Cardiac muscle cell (in vitro differentiated cells and primary cell): ENCODE measurements around the gene AGTPBP1. TPM values are rescaled to one million over a fixed set of nuclear protein-coding genes. Genes with fewer than 3 reads are reported as not detected.

ENCODE experiments used
- DNase-seq, 2 donors: peaks; one replicate each; pipeline versions ENCODE4 v3.0.0 to v3.0.0-alpha.2; 2010 to 2017; ENCODE audit warnings: low read depth in 1 of 2, low spot score in 1 of 2
- H3K27ac ChIP-seq: fragments of 200-600 bp; sonication (generic); 2 replicates; pipeline ENCODE4 v1.5.1; 2016
- H3K27me3 ChIP-seq: fragments of 200-600 bp; sonication (generic); 2 replicates; pipeline ENCODE4 v1.6.0; 2016; ENCODE audit warnings: control low read depth
- H3K36me3 ChIP-seq: fragments of 200-600 bp; sonication (generic); 2 replicates; pipeline ENCODE4 v1.5.1; 2016; ENCODE audit warnings: control low read depth
- H3K4me1 ChIP-seq: fragments of 200-600 bp; sonication (generic); 2 replicates; pipeline ENCODE4 v1.8.1; 2017; ENCODE audit warnings: low read depth, mild to moderate bottlenecking, mixed run types
- H3K4me3 ChIP-seq: fragments of 200-600 bp; sonication (generic); 2 replicates; pipeline ENCODE4 v1.5.1; 2016; ENCODE audit warnings: mild to moderate bottlenecking
- H3K9me3 ChIP-seq: fragments of 200-600 bp; sonication (generic); 2 replicates; pipeline ENCODE4 v1.5.1; 2017; ENCODE audit warnings: low read depth, mild to moderate bottlenecking, control low read depth
- CTCF ChIP-seq: IDR thresholded peaks from 2 replicates; pipeline ENCODE4 v1.5.1; 2012; ENCODE audit warnings: low read depth, mild to moderate bottlenecking, low read length
- polyA plus RNA-seq: library from polyadenylated mRNA; unstranded; fragments of >200 nt; fragmentation: Nextera tagmentation; extraction: Ambion mirVana; gene quantifications from 2 replicates; pipeline ENCODE4 v1.2.1, GENCODE V29; 2016
- total RNA-seq: library from RNA; depleted of rRNA; stranded (reverse); fragments of >200 nt; gene quantifications from 2 replicates; pipeline ENCODE4 v1.2.3, GENCODE V29; 2016

Gene AGTPBP1
- total and polyA plus RNA-seq, 2 experiments from 2014 or later: 15.0 to 30.5 TPM

GRCh38 chr9:85510830-85511504 is 230.8 kb downstream of the AGTPBP1 start:
- H3K27me3 ChIP-seq: no peaks in the 10 kb centered on the region
- H3K27ac ChIP-seq: no peak overlapping the region
- no peak for TF ChIP-seq CTCF
- H3K36me3 ChIP-seq: no peaks in the 10 kb centered on the region
- no peaks in the 10 kb centered on the region for H3K9me3 ChIP-seq
- no peaks in the 10 kb centered on the region for H3K4me1 ChIP-seq
- no peak for DNase-seq
- H3K4me3 ChIP-seq: no peak overlapping the region

DNA sequence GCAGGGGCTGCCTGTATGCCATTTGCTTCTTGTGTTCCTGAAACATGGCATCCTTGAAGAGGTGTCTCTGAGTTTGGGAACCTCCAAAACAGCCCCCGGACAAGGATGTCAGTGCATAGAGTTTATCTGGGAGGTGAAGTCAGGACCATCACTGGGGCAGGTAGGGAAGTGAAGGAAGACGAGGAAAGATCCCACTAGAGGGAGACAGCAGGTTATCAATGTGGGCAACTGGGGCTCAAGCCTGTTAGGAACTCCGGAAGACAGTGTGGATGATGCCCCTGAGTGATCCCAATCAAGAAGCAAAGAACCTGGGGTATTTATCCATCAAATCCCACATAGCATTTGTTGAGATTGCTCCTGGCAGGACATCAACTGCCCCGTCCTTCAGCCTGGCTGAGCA is 233.1 kb downstream of the AGTPBP1 start:
- Histone ChIP-seq H3K4me3 (no peak overlapping the region), H3K4me1 (no peaks in the 10 kb centered on the region), H3K27me3 (no peaks in the 10 kb centered on the region), H3K27ac (no peak overlapping the region), H3K36me3 (no peaks in the 10 kb centered on the region), H3K9me3 (no peaks in the 10 kb centered on the region)
- TF ChIP-seq CTCF: no peak
- DNase-seq: no peak

GRCh38 chr9:85505612-85506011 is 236.1 kb downstream of the AGTPBP1 start:
- no peak for TF ChIP-seq CTCF
- H3K36me3 ChIP-seq: no peaks in the 10 kb centered on the region
- no peak overlapping the region for H3K4me3 ChIP-seq
- DNase-seq: no peak
- H3K27ac ChIP-seq: no peak overlapping the region
- H3K4me1 ChIP-seq: no peaks in the 10 kb centered on the region
- H3K9me3 ChIP-seq: no peaks in the 10 kb centered on the region
- no peaks in the 10 kb centered on the region for H3K27me3 ChIP-seq

- no peak overlapping the region for H3K27ac ChIP-seq
- H3K36me3 ChIP-seq: no peaks in the 10 kb centered on the region
- no peak for DNase-seq
- H3K4me1 ChIP-seq: no peaks in the 10 kb centered on the region
- H3K4me3 ChIP-seq: no peak overlapping the region
- H3K27me3 ChIP-seq: no peaks in the 10 kb centered on the region
- no peaks in the 10 kb centered on the region for H3K9me3 ChIP-seq
- TF ChIP-seq CTCF: no peak
These were observed 238.7 kb downstream of the AGTPBP1 start for GRCh38 chr9:85502815-85503655.

- no peaks in the 10 kb centered on the region for H3K9me3 ChIP-seq
- no peak for TF ChIP-seq CTCF
These were observed 239.9 kb downstream of the AGTPBP1 start for GRCh38 chr9:85501882-85502281.

More at GRCh38 chr9:85501882-85502281, 239.9 kb downstream of the AGTPBP1 start:
- Histone ChIP-seq H3K4me1 (no peaks in the 10 kb centered on the region), H3K27ac (no peak overlapping the region), H3K4me3 (no peak overlapping the region), H3K27me3 (no peaks in the 10 kb centered on the region), H3K36me3 (no peaks in the 10 kb centered on the region)
- DNase-seq: no peak
